ENCODE data around the gene FAF1.
"Not testable (repeated sequence)": the region's sequence is repeated elsewhere in the genome, so short reads cannot be mapped to it uniquely, and the experiment has no call there.

Gene FAF1

DNA sequence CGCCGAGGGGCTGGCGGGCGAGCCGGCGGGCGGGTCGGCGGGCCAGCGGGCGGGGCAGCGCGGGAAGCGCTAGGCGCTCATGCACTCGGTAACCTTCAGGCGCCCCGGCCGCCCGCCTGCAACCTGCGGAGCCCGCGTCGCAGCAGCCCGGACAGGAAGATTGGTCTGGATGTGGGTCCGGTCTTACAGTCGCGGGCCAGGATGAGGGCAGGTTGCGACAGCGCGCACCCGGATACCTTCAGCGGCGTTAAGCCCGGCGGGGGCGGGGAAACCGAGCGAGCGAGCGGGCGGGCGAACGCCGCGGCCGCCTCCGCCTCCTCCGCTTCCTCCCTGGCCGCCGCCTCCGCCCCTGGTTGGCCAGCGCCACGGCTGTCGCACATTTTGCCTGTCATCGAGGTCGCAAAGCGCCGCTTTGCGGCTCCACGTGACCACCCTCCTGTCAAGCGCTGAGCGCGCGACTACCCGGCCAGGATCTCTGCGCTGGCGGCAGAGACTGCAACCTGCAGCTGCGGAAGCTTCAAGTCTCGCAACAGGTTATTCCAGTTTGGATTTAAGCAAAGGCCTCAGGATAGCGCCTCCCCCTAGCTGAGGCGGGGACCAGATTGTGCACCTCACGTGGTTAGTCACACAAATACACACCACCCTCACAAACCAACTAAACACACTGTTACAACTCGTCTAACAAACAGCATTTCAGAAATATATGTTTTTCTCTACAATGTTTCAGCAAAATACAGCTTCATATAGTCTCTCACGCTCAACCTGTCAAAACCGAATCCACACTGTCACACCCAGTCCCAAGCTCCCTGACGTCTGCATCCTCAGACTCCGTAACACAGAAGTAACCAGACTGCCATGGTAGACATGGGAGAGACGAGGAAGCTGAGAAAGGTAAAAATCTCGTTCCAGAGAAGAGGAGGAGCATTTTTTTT, at the start of gene FAF1:
FAF1 (minus strand) TSS at position 355 of the 932 bp plus-strand sequence. CDS start 456 bp downstream, outside the sequence.
- Histone ChIP-seq H3K9ac (ENCODE audit: low read depth, low read length) (peak within 1 kb of the TSS; percentile 86), H3K9me3 (ENCODE audit: control insufficient read depth, insufficient read depth, low read length) (no peaks in the 10 kb centered on the region), H3K27me3 (ENCODE audit: control insufficient read depth, insufficient read depth, low read length) (peaks cover 19% of the 10 kb centered on the region), H3K4me3 (ENCODE audit: low read depth, low read length) (peak within 1 kb of the TSS; percentile 99), H3K4me1 (ENCODE audit: control insufficient read depth, insufficient read depth, low read length) (0 out of 2 replicates have a peak, but pooled peaks cover 4% of the 10 kb centered on the region), H3K36me3 (ENCODE audit: control insufficient read depth, insufficient read depth, low read length) (peaks cover 3% of the 10 kb centered on the region; the same call in 1 of the 2 replicates), H3K27ac (ENCODE audit: low read depth, low read length) (peak within 1 kb of the TSS; percentile 88)

DNA sequence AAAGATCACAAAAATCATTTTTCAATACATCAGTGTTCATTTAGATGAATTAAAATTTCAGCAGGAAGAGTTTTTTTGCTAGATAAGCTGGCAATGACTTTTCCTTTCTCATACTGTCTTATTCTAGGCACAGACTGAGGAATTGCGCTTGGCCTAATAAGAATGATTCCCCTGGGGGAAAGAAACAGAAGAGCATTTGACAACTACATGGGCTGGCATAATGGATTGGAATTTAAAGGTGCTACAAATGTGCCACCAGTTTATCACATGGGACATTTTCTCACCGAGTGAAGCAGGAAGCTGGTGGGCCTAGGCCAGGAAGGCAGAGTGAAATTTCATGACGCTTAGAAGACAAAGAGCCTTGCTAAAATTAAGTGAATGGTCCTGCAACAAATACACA, 49.3 kb upstream of the FAF1 start:
- Histone ChIP-seq H3K36me3 (ENCODE audit: control insufficient read depth, insufficient read depth, low read length) (no peaks in the 10 kb centered on the region), H3K9me3 (ENCODE audit: control insufficient read depth, insufficient read depth, low read length) (no peaks in the 10 kb centered on the region), H3K27me3 (ENCODE audit: control insufficient read depth, insufficient read depth, low read length) (no peaks in the 10 kb centered on the region), H3K4me3 (ENCODE audit: low read depth, low read length) (no peak overlapping the region), H3K9ac (ENCODE audit: low read depth, low read length) (no peak overlapping the region), H3K4me1 (ENCODE audit: control insufficient read depth, insufficient read depth, low read length) (no peaks in the 10 kb centered on the region), H3K27ac (ENCODE audit: low read depth, low read length) (no peak overlapping the region)

DNA sequence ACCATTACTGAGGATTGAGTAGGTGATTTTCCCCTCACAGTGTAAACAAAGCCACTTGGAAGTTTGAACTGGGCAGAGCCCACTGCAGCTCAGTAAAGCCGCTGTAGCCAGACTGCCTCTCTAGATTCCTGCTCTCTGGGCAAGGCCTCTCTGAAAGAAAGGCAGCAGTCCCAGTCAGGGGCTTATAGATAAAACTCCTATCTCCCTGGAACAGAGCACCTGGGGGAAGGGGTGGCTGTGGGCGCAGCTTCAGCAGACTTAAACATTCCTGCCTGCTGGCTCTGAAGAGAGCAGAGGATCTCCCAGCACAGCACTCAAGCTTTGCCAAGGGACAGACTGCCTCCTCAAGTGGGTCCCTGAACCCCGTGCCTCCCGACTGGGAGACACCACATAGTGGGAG, 45.5 kb upstream of the FAF1 start:
- not testable (repeated sequence) for H3K9ac ChIP-seq (ENCODE audit: low read depth, low read length); H3K27me3 ChIP-seq (ENCODE audit: control insufficient read depth, insufficient read depth, low read length); H3K36me3 ChIP-seq (ENCODE audit: control insufficient read depth, insufficient read depth, low read length); H3K27ac ChIP-seq (ENCODE audit: low read depth, low read length); H3K4me1 ChIP-seq (ENCODE audit: control insufficient read depth, insufficient read depth, low read length); H3K9me3 ChIP-seq (ENCODE audit: control insufficient read depth, insufficient read depth, low read length); H3K4me3 ChIP-seq (ENCODE audit: low read depth, low read length)

DNA sequence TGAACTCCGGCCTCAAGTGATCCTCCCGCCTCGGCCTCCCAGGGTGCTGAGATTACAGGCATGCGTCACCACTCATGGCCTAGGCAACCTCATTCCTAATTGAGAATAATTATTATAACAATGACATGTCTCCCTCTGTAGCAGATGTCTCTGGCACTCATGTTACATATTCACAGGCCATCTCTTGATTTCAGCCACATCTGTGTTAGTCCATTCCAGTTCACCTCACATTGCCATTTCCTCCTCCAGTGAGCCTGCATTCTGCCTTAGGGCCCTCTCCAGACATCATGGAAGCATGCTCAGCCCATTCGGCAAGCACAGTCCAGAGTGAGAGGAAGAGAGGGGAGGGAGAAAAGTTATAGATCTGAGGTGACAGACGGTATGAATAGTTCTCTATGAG, 42.4 kb upstream of the FAF1 start:
- Histone ChIP-seq H3K4me3 (ENCODE audit: low read depth, low read length) (no peak overlapping the region), H3K4me1 (ENCODE audit: control insufficient read depth, insufficient read depth, low read length) (no peaks in the 10 kb centered on the region)

DNA sequence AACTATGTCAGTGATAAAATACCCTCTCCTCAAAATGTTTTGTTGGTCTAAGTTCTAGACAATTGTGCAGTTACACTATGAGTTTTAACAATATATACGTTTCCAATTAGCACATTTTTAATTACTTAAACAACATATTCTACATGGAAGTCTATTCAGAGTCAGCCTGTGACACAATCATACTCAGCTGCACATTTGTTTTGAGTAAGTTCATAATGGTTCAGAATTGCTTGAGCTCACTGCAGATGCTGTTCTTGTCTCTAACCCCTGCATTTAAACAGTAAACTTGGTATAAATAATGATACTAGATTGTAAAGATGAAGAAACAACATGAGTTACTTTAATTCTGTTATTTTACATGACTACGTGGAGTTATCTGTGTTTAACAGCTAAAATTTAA, 40.6 kb upstream of the FAF1 start:
- Histone ChIP-seq H3K27me3 (ENCODE audit: control insufficient read depth, insufficient read depth, low read length) (no peaks in the 10 kb centered on the region), H3K9me3 (ENCODE audit: control insufficient read depth, insufficient read depth, low read length) (no peaks in the 10 kb centered on the region), H3K4me3 (ENCODE audit: low read depth, low read length) (no peak overlapping the region), H3K4me1 (ENCODE audit: control insufficient read depth, insufficient read depth, low read length) (no peaks in the 10 kb centered on the region), H3K27ac (ENCODE audit: low read depth, low read length) (no peak overlapping the region), H3K36me3 (ENCODE audit: control insufficient read depth, insufficient read depth, low read length) (no peaks in the 10 kb centered on the region), H3K9ac (ENCODE audit: low read depth, low read length) (no peak overlapping the region)

More for the DNA sequence above, 42.4 kb upstream of the FAF1 start:
- no peaks in the 10 kb centered on the region for H3K36me3 ChIP-seq (ENCODE audit: control insufficient read depth, insufficient read depth, low read length)
- H3K9me3 ChIP-seq (ENCODE audit: control insufficient read depth, insufficient read depth, low read length) = no peaks in the 10 kb centered on the region
- H3K27me3 ChIP-seq (ENCODE audit: control insufficient read depth, insufficient read depth, low read length) = no peaks in the 10 kb centered on the region
- no peak overlapping the region for H3K9ac ChIP-seq (ENCODE audit: low read depth, low read length)
- no peak overlapping the region for H3K27ac ChIP-seq (ENCODE audit: low read depth, low read length)

DNA sequence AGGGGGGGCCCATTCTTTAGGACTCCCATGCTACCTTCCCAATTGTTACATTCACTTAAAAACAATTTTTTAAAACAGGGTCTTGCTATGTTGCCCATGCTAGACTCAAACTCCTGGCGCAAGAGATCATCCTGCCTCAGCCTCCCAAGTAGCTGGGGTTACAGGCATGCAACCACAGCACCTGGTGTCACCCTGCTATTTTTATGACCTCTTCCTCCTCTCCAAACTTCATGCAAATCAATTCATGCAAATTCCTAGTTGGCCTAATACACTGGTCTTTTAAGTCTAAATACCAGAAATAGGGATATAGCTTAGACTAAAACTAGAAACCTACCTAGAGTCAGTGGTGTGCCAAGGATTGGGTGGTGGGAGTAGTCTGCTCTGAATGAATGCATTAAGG, 40.1 kb upstream of the FAF1 start:
- Histone ChIP-seq H3K4me3 (ENCODE audit: low read depth, low read length) (no peak overlapping the region), H3K36me3 (ENCODE audit: control insufficient read depth, insufficient read depth, low read length) (no peaks in the 10 kb centered on the region), H3K27ac (ENCODE audit: low read depth, low read length) (no peak overlapping the region), H3K4me1 (ENCODE audit: control insufficient read depth, insufficient read depth, low read length) (no peaks in the 10 kb centered on the region), H3K9ac (ENCODE audit: low read depth, low read length) (no peak overlapping the region), H3K27me3 (ENCODE audit: control insufficient read depth, insufficient read depth, low read length) (no peaks in the 10 kb centered on the region), H3K9me3 (ENCODE audit: control insufficient read depth, insufficient read depth, low read length) (no peaks in the 10 kb centered on the region)

DNA sequence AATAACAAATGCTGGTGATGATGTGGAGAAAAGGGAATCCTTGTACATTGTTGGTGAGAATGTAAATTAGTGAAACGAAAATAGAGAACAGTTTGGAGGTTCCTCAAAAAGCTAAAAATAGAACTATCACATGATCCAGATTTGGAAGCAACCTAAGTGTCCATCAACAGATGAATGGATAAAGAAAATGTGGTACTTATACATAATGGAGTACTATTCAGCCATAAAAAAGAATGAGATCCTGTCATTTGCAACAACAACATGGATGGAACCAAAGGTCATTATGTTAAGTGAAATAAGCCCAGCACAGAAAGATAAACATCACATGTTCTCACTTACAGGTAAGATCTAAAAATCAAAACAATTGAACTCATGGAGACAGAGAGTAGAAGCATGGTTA, 39.3 kb upstream of the FAF1 start:
- not testable (repeated sequence) for H3K36me3 ChIP-seq (ENCODE audit: control insufficient read depth, insufficient read depth, low read length); H3K9me3 ChIP-seq (ENCODE audit: control insufficient read depth, insufficient read depth, low read length); H3K4me1 ChIP-seq (ENCODE audit: control insufficient read depth, insufficient read depth, low read length); H3K4me3 ChIP-seq (ENCODE audit: low read depth, low read length); H3K9ac ChIP-seq (ENCODE audit: low read depth, low read length); H3K27ac ChIP-seq (ENCODE audit: low read depth, low read length); H3K27me3 ChIP-seq (ENCODE audit: control insufficient read depth, insufficient read depth, low read length)

DNA sequence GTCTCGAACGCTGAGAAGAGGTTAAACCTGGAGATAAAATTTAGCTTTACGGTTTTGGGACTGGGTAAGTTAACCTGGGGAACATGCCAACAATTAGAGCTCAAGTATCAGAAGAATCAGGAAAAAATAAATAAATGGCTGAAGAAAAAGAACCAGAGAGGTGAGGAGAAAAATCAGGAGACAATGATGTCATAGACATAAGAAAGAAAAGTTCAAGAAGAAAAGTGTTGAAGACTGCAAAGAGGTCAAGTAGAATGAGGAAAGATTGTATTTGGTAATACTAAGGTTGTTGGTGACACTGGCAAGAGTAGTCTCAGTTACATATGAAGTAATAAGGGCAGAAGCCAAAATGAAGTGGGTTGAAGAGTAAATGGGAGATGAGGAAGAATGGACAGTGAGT, 36.0 kb upstream of the FAF1 start:
- H3K9me3 ChIP-seq (ENCODE audit: control insufficient read depth, insufficient read depth, low read length) = no peaks in the 10 kb centered on the region
- no peaks in the 10 kb centered on the region for H3K4me1 ChIP-seq (ENCODE audit: control insufficient read depth, insufficient read depth, low read length)
- no peak overlapping the region for H3K27ac ChIP-seq (ENCODE audit: low read depth, low read length)
- H3K36me3 ChIP-seq (ENCODE audit: control insufficient read depth, insufficient read depth, low read length) = no peaks in the 10 kb centered on the region
- no peaks in the 10 kb centered on the region for H3K27me3 ChIP-seq (ENCODE audit: control insufficient read depth, insufficient read depth, low read length)
- no peak overlapping the region for H3K9ac ChIP-seq (ENCODE audit: low read depth, low read length)
- no peak overlapping the region for H3K4me3 ChIP-seq (ENCODE audit: low read depth, low read length)

DNA sequence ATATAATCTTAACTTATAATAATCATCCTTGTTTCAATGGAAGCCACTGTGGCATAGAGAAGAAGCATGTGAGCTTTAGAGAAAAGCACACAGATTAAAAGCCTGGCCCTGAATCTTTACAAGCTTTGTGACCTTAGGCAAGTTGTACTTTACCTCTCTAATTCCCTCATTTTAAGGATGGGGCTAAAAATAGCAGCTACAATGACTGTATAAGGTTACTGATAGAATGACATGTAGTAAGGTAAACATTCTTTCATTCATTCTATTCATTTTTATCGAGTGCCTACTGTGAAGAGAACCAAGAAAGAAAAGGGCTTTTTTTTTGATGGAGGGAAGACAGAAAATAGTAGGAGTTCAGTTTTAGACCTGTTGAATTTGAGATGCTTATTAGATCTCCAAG, 35.6 kb upstream of the FAF1 start:
- Histone ChIP-seq H3K4me3 (ENCODE audit: low read depth, low read length) (no peak overlapping the region), H3K36me3 (ENCODE audit: control insufficient read depth, insufficient read depth, low read length) (no peaks in the 10 kb centered on the region), H3K9me3 (ENCODE audit: control insufficient read depth, insufficient read depth, low read length) (no peaks in the 10 kb centered on the region), H3K27me3 (ENCODE audit: control insufficient read depth, insufficient read depth, low read length) (no peaks in the 10 kb centered on the region), H3K4me1 (ENCODE audit: control insufficient read depth, insufficient read depth, low read length) (no peaks in the 10 kb centered on the region), H3K9ac (ENCODE audit: low read depth, low read length) (no peak overlapping the region), H3K27ac (ENCODE audit: low read depth, low read length) (no peak overlapping the region)

DNA sequence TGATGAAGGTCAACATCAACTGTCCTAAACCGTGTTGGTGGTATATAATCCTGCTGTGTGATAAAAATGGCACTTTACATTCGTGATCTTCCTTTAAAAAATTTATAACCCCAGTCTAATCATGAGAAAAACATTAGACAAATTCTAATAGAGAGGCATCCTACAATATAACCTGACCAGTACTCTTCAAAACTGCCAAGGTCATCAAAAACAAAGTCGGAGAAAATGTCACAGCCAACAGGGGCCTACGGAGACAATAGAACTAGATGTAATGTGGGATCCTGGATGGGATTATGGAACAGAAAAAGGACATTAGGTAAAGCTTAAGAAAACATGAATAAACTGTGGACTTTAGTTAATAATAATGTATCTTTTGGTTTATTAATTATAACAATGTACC, 34.9 kb upstream of the FAF1 start:
- no peak overlapping the region for H3K9ac ChIP-seq (ENCODE audit: low read depth, low read length)
- H3K4me3 ChIP-seq (ENCODE audit: low read depth, low read length) = no peak overlapping the region
- no peaks in the 10 kb centered on the region for H3K36me3 ChIP-seq (ENCODE audit: control insufficient read depth, insufficient read depth, low read length)
- H3K9me3 ChIP-seq (ENCODE audit: control insufficient read depth, insufficient read depth, low read length) = no peaks in the 10 kb centered on the region
- no peaks in the 10 kb centered on the region for H3K27me3 ChIP-seq (ENCODE audit: control insufficient read depth, insufficient read depth, low read length)
- H3K27ac ChIP-seq (ENCODE audit: low read depth, low read length) = no peak overlapping the region
- no peaks in the 10 kb centered on the region for H3K4me1 ChIP-seq (ENCODE audit: control insufficient read depth, insufficient read depth, low read length)

DNA sequence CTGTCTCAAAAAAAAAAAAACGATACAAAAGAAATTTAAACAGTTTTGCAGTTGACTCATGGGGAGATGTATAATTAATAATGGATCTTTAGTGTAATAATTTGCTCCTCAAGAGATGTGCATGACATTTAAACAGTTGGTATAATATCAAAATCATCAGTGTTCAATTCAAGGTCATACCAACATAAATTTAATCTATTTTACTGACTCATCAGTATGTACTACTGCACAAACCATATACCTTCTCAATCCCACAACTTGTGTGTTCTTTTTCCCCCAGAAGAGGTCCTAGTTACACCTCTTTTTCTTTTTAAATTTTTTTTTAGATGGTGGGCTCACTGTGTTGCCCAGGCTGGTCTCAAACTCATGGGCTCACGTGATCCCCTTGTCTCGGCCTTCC, 33.6 kb upstream of the FAF1 start:
- no peaks in the 10 kb centered on the region for H3K4me1 ChIP-seq (ENCODE audit: control insufficient read depth, insufficient read depth, low read length)
- H3K4me3 ChIP-seq (ENCODE audit: low read depth, low read length) = no peak overlapping the region
- H3K9me3 ChIP-seq (ENCODE audit: control insufficient read depth, insufficient read depth, low read length) = no peaks in the 10 kb centered on the region
- H3K27ac ChIP-seq (ENCODE audit: low read depth, low read length) = no peak overlapping the region
- no peaks in the 10 kb centered on the region for H3K36me3 ChIP-seq (ENCODE audit: control insufficient read depth, insufficient read depth, low read length)
- no peaks in the 10 kb centered on the region for H3K27me3 ChIP-seq (ENCODE audit: control insufficient read depth, insufficient read depth, low read length)
- no peak overlapping the region for H3K9ac ChIP-seq (ENCODE audit: low read depth, low read length)
